SH-SY5Y (cell line): ENCODE data around the gene PSAP.

Experiments
- GATA2 ChIP-seq: IDR thresholded peaks from 2 replicates; pipeline ENCODE4 v1.6.1; 2011; ENCODE audit warnings: mild to moderate bottlenecking, low read depth, low read length
- GATA3 ChIP-seq: IDR thresholded peaks from 2 replicates; pipeline ENCODE4 v1.6.1; 2011; ENCODE audit warnings: low read depth, mild to moderate bottlenecking, low read length, moderate library complexity

DNA sequence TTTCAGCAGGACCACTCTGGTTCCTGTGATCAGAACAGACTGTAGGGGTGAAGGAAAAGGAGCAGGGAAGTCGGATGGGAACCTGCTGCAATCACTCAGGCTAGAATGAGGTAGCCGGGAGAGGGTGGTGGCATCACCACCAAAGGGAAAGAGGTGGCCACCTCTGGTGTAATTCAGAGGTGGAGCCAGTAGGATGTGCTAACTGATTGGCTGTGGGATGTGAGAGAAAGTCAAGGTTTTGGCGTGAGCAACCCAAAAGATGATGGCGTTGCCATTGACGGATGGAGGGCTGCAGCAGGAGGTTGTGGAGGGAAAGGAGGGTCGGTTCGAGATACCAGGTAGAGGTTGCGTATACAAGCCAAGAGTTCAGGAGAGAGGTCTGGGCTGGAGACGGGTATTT is 70.3 kb downstream of the PSAP start:
- TF ChIP-seq GATA3 (no peak), GATA2 (no peak)
